HG03280 (cell line): Measurements from ENCODE around the gene PPP3CA.
"Not testable (repeated sequence)": the region's sequence is repeated elsewhere in the genome, so short reads cannot be mapped to it uniquely, and the experiment has no call there.

Experiments
- ATAC-seq: cut with Tn5 transposase; IDR thresholded peaks from one replicate; pipeline ENCODE4 v1.9.1; 2021; ENCODE audit warnings: mild to moderate bottlenecking, moderate library complexity; ENCODE audit not compliant: unreplicated experiment

Gene PPP3CA

GRCh38 chr4:101020956-101021355, 326.4 kb downstream of the PPP3CA start:
- ATAC-seq, result peak; percentile 54

GRCh38 chr4:101019941-101020401, 327.4 kb downstream of the PPP3CA start:
- peak; percentile 38 for ATAC-seq

GRCh38 chr4:101019313-101019712, 328.0 kb downstream of the PPP3CA start:
- ATAC-seq, result no peak

- ATAC-seq, result peak; percentile 64
These were observed 328.5 kb downstream of the PPP3CA start for GRCh38 chr4:101018836-101019235.

- peak; percentile 34 for ATAC-seq
These were observed 332.9 kb downstream of the PPP3CA start for GRCh38 chr4:101014417-101014816.

GRCh38 chr4:101010987-101011386, 336.3 kb downstream of the PPP3CA start:
- ATAC-seq, result no peak

- ATAC-seq, result peak; percentile 70
These were observed 337.9 kb downstream of the PPP3CA start for GRCh38 chr4:101009471-101009870.

GRCh38 chr4:101008503-101008902, 338.8 kb downstream of the PPP3CA start:
- ATAC-seq, result no peak

- ATAC-seq, result peak; percentile 39
These were observed 341.7 kb downstream of the PPP3CA start for GRCh38 chr4:101005659-101006058.

- no peak for ATAC-seq
These were observed 346.8 kb downstream of the PPP3CA start for GRCh38 chr4:101000496-101000895.

- no peak for ATAC-seq
These were observed 351.7 kb downstream of the PPP3CA start for GRCh38 chr4:100995671-100996070.

GRCh38 chr4:100995002-100995401, 352.3 kb downstream of the PPP3CA start:
- ATAC-seq, result not testable (repeated sequence)

GRCh38 chr4:100991332-100992069, 355.8 kb downstream of the PPP3CA start:
- ATAC-seq, result not testable (repeated sequence)

- no peak for ATAC-seq
These were observed 357.9 kb downstream of the PPP3CA start for GRCh38 chr4:100989401-100989800.

GRCh38 chr4:100988876-100989275, 358.4 kb downstream of the PPP3CA start:
- no peak for ATAC-seq

GRCh38 chr4:100986360-100986868, 360.9 kb downstream of the PPP3CA start:
- ATAC-seq, result no peak

GRCh38 chr4:100985576-100985975, 361.8 kb downstream of the PPP3CA start:
- no peak for ATAC-seq

GRCh38 chr4:100984901-100985300, 362.4 kb downstream of the PPP3CA start:
- no peak for ATAC-seq

GRCh38 chr4:100983426-100983825, 363.9 kb downstream of the PPP3CA start:
- ATAC-seq, result no peak

- no peak for ATAC-seq
These were observed 365.0 kb downstream of the PPP3CA start for GRCh38 chr4:100982345-100982744.

- ATAC-seq, result no peak
These were observed 365.7 kb downstream of the PPP3CA start for GRCh38 chr4:100981447-100982204.

- ATAC-seq, result no peak
These were observed 367.6 kb downstream of the PPP3CA start for GRCh38 chr4:100979736-100980135.
